HEK293 (cell line): ENCODE results near the gene TIE1.

Experiments
- CTCF ChIP-seq: fragments of 450-650 bp; formaldehyde crosslinking; IDR thresholded peaks from 2 replicates; pipeline ENCODE4 v1.5.1; 2016; ENCODE audit warnings: missing biosample characterization, missing genetic modification characterization
- MEIS1 ChIP-seq: sonication (generic); formaldehyde crosslinking; IDR thresholded peaks from 2 replicates; pipeline ENCODE4 v1.8.1; 2022; ENCODE audit warnings: missing genetic modification reagents, mild to moderate bottlenecking, borderline replicate concordance
- REST ChIP-seq: fragments of 450-650 bp; formaldehyde crosslinking; IDR thresholded peaks from 2 replicates; pipeline ENCODE4 v1.5.1; 2016; ENCODE audit warnings: missing biosample characterization, missing genetic modification characterization
- SCRT2 ChIP-seq: fragments of 450-650 bp; formaldehyde crosslinking; IDR thresholded peaks from 2 replicates; pipeline ENCODE4 v1.5.1; 2016; ENCODE audit warnings: missing biosample characterization, missing genetic modification characterization
- YY1 ChIP-seq: fragments of 450-650 bp; formaldehyde crosslinking; IDR thresholded peaks from 2 replicates; pipeline ENCODE4 v1.5.1; 2018; ENCODE audit warnings: missing biosample characterization, missing genetic modification characterization
- ZNF114 ChIP-seq: fragments of 450-650 bp; formaldehyde crosslinking; IDR thresholded peaks from 2 replicates; pipeline ENCODE4 v1.5.0; 2017; ENCODE audit warnings: missing biosample characterization, missing genetic modification characterization
- ZNF132 ChIP-seq: fragments of 450-650 bp; formaldehyde crosslinking; IDR thresholded peaks from 2 replicates; pipeline ENCODE4 v1.5.1; 2017; ENCODE audit warnings: missing biosample characterization, missing genetic modification characterization, borderline replicate concordance
- ZNF350 ChIP-seq: fragments of 450-650 bp; formaldehyde crosslinking; IDR thresholded peaks from 2 replicates; pipeline ENCODE4 v1.5.0; 2017; ENCODE audit warnings: missing biosample characterization, mild to moderate bottlenecking, missing genetic modification characterization
- ZNF510 ChIP-seq: fragments of 450-650 bp; formaldehyde crosslinking; IDR thresholded peaks from 2 replicates; pipeline ENCODE4 v1.5.1; 2018; ENCODE audit warnings: mild to moderate bottlenecking, missing genetic modification characterization, missing biosample characterization; ENCODE audit not compliant: insufficient replicate concordance
- ZNF596 ChIP-seq: fragments of 450-650 bp; IDR thresholded peaks from 2 replicates; pipeline ENCODE4 v1.5.0; 2018; ENCODE audit warnings: missing biosample characterization, mild to moderate bottlenecking, missing genetic modification characterization, moderate library complexity
- ZNF747 ChIP-seq: fragments of 450-650 bp; formaldehyde crosslinking; IDR thresholded peaks from 2 replicates; pipeline ENCODE4 v1.5.1; 2016; ENCODE audit warnings: missing biosample characterization, missing genetic modification characterization
- ZNF792 ChIP-seq: fragments of 450-650 bp; formaldehyde crosslinking; IDR thresholded peaks from 2 replicates; pipeline ENCODE4 v1.5.1; 2016; ENCODE audit warnings: missing biosample characterization, missing genetic modification characterization
- ZSCAN30 ChIP-seq: fragments of 450-650 bp; IDR thresholded peaks from 2 replicates; pipeline ENCODE4 v1.5.1; 2018; ENCODE audit warnings: missing biosample characterization, mild to moderate bottlenecking, missing genetic modification characterization, moderate library complexity

- no peak for TF ChIP-seq ZNF350 (tag by site-specific recombination)
- TF ChIP-seq ZNF792 (tag by site-specific recombination): no peak
- no peak for TF ChIP-seq ZNF114
- no peak for TF ChIP-seq ZNF132 (tag by site-specific recombination)
- TF ChIP-seq CTCF: no peak
- no peak for TF ChIP-seq ZNF596
- TF ChIP-seq REST (tag by site-specific recombination): no peak
- no peak for TF ChIP-seq ZNF747
- no peak for TF ChIP-seq SCRT2 (tag by site-specific recombination)
- no peak for TF ChIP-seq ZSCAN30 (tag by site-specific recombination)
- TF ChIP-seq YY1 (tag by site-specific recombination): no peak
- TF ChIP-seq MEIS1: no peak
- no peak for TF ChIP-seq ZNF510 (tag by site-specific recombination)
Measured at GRCh38 chr1:43269627-43270375, 31.0 kb upstream of the TIE1 start, which contains the start of gene TMEM125.
